ENCODE measurements around the gene SH2D5.
"Not testable (repeated sequence)": the region's sequence is repeated elsewhere in the genome, so short reads cannot be mapped to it uniquely, and the experiment has no call there.

The SH2D5 gene

DNA sequence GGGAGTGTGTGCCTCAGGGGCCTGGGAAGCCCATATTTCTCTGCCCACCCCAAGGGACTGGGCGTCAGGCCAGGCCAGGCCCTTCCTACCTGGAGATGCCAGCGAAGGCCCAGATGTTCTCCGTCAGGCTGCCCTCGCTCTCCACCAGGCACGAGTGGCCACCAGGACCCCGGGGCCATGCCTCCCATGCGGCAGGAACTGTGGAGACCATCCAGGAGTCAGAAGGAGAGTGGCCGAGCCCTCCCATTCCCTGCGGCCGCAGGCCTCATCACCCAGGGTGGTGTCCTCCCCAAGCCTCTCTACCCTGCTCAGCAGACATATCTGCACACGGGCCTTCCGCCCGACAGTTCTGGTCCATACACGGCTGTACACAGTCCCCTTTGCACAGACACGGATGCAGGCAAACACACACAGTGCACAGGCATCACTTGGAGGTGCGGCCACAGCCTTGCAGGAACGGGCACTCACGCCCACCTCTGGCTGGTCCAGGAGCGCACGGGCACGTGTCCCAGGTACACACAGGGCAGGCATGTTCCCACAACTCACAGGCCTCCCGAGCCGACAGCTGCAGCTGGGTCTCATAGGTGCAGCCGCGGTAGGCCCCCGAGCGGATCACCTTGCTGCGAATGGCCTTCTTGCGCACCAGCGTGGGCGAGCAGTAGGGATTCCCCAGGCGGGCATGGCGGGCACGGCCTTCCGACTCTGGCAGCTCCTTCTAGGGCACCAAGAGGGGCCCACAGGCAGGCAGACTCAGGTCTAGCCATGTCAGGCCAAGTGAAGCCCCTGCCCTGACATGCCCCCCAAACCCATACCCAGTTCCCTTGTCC is 8.8 kb downstream of the SH2D5 start:
- peak; percentile 14 for DNase-seq (ENCODE audit: low spot score)
- TF ChIP-seq, protein P1, sequence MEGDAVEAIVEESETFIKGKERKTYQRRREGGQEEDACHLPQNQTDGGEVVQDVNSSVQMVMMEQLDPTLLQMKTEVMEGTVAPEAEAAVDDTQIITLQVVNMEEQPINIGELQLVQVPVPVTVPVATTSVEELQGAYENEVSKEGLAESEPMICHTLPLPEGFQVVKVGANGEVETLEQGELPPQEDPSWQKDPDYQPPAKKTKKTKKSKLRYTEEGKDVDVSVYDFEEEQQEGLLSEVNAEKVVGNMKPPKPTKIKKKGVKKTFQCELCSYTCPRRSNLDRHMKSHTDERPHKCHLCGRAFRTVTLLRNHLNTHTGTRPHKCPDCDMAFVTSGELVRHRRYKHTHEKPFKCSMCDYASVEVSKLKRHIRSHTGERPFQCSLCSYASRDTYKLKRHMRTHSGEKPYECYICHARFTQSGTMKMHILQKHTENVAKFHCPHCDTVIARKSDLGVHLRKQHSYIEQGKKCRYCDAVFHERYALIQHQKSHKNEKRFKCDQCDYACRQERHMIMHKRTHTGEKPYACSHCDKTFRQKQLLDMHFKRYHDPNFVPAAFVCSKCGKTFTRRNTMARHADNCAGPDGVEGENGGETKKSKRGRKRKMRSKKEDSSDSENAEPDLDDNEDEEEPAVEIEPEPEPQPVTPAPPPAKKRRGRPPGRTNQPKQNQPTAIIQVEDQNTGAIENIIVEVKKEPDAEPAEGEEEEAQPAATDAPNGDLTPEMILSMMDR (IDR thresholded peaks at IDR 0.05; ENCODE audit: extremely low read depth, missing control alignments): no peak

DNA sequence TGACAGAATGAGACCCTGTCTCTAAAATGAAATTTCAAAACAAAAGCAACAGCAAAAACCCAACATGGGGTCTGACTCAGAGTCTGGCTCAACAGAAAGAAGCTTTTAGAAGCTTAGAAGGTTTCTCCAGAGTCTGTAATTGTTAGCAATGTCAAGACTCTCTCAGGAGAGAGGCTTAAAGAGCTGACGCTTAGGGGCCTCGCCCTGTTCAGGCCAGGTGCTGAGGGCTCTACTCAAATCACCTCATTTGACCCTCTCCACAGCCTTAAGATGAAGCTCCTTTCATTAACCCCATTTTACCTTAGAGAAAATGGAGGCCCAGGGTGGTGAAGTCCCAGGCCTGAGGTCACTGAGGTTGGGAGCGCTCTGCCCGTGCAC is 9.4 kb downstream of the SH2D5 start:
- no peak for DNase-seq (ENCODE audit: low spot score)
- TF ChIP-seq, protein P1 (IDR thresholded peaks at IDR 0.05; ENCODE audit: extremely low read depth, missing control alignments): no peak

DNA sequence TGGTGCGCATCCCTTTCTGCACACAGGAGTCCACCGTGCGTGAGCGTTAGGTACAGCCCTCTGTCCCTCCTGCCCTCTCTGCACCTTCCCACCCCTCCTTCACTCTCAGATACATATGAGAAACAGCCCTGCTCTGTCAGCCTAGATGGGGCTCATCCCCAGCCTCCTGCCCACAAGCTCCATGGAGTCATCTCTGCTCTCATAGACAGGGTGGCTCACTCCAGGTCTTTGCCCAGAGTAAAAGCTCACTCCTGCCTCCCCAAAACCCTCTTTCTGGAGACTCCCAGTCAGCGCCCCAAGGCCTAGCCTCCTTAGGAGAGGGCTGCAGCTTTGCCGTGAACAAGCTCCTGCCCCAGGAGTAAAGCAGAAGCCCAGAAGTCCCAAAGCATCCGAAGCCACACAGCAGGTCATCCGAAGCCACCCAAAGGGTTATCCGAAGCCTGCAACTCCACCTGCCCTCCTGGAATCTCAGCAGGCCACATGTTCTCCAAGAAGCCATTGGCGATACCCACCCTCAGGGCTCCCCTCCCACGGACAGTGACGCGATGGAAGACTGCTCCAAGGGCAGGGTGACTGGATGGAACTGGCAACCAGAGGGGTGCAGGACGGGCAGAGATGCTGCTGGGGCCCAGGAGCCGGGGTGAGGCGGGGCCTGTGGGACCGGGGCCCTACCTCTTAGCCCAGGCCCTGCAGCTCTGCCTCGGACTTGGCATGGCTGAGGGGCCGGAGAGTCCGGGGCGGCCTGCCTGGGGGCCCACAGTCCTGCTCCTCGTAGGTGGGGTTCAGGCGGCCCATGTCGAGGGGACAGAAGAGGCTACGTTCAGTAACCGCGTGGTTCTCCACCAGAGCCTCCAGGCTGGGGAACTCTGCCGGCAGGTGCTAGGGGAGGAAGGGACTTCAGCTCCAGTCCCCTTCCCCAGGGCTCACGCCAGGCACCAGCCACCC is 11.1 kb downstream of the SH2D5 start:
- TF ChIP-seq, protein P1 (IDR thresholded peaks at IDR 0.05; ENCODE audit: extremely low read depth, missing control alignments): no peak
- no peak for DNase-seq (ENCODE audit: low spot score)

DNA sequence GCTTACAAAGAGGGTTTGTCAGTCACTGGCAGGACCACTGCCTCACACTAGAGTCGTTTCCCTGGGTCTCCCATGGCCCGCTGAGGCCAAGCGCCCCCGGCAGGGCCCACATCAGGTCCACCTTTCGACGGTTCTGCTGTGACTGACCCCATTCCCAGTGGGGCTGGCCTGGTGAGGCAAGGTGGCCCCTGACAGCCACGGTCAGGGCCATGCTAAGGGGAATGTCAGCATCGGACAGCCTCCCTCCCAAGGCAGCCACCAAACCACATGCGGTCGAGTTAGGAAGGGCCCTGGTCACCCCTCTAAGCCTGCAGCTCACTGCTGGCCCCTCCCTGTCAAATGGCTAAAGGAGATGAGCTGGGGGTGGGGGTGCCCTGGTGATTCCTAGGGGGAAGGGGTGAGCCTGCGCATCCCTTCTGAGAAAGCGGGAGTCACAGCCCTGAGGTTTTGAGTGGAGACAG is 11.8 kb downstream of the SH2D5 start:
- TF ChIP-seq, protein P1 (IDR thresholded peaks at IDR 0.05; ENCODE audit: extremely low read depth, missing control alignments): no peak
- DNase-seq (ENCODE audit: low spot score): no peak

DNA sequence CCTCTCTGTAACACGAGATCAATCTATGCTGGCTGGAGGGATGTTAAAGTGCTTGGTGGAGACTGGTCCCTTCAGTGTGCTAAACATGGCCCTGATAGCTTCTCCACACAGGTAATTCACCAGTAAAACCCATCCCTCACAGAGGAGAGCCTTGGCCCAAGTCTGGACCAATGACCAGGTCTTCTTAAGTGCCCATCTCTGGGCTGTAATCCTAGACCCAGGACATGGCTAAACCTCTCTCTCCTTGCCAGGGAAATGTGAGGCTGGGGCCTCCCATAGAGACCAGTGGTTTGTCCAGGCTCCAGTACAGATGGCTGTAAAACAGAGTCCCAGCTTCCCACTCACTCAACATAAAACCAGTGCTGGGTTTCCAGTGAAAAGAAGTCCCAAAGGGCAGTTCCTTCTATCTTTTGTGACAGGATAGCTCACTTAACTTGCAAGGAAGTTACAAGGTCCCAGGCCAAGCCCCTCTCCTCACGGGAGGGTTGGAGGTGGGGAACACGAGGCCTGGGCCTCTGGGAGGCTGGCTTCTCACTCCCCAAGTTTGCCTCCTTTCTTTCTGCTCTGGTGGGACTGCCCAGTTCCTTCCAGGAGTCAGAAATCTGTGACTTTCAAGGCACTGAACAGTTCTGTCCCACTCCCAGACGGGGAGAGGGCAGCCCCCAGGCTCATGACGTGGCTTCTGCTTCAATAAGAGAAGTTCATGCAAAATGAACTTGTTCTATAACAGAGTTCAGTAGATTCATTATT is 12.5 kb downstream of the SH2D5 start:
- no peak for DNase-seq (ENCODE audit: low spot score)
- TF ChIP-seq, protein P1 (IDR thresholded peaks at IDR 0.05; ENCODE audit: extremely low read depth, missing control alignments): no peak

DNA sequence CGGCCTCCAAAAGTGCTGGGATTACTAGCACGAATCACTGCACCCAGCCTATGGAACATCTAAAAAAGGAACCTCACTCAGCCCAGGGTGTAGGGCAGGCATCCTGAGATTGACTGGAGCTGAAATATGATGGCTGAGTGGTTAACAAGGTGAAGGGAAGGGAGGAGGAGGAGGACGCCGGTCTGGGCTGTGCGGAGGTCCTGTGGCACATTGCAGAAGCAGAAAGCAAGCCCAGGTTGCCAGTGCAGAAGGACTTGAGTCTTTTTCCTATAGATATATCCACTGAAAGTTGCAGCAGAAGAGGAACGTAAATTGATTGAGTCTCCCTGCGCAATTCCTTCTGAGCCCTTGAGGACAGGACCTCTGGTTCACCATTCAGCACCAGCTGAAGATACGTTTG is 13.2 kb downstream of the SH2D5 start:
- DNase-seq (ENCODE audit: low spot score): no peak
- TF ChIP-seq, protein P1 (IDR thresholded peaks at IDR 0.05; ENCODE audit: extremely low read depth, missing control alignments): no peak

DNA sequence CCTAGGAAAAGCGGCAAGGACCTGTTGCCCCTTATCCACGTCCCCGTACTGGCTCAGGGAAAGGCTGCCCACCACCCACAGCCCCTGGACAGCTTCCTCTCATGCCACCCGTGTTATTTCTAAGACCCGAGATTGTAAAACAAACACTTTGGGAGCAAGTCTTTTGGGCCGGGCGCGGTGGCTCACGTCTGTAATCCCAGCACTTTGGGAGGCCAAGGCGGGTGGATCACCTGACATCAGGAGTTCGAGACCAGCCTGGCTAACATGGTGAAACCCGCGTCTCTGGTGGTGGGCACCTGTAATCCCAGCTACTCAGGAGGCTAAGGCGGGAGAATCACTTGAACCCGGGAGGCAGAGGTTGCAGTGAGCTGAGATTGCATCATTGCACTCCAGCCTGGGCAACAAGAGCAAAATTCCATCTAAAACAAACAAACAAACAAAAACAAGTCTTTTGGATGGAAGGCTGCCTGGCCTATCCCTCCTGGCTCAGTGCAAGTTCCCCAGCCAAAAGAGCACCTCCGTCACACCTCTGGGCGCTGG is 14.1 kb downstream of the SH2D5 start:
- DNase-seq (ENCODE audit: low spot score): not testable (repeated sequence)
